HEK293 (cell line): ENCODE results near the gene HOXC10.
A peak's percentile ranks its signal among the peaks of the same experiment; 100 is the strongest.

Experiments
- BCL11A ChIP-seq: fragments of 450-650 bp; formaldehyde crosslinking; IDR thresholded peaks from 2 replicates; pipeline ENCODE4 v1.5.1; 2016; ENCODE audit warnings: low read depth, missing biosample characterization, missing genetic modification characterization
- EGR2 ChIP-seq: fragments of 450-650 bp; formaldehyde crosslinking; IDR thresholded peaks from 2 replicates; pipeline ENCODE4 v1.5.1; 2016; ENCODE audit warnings: low read depth, missing biosample characterization, missing genetic modification characterization
- HOXC10 ChIP-seq: sonication (generic); formaldehyde crosslinking; IDR thresholded peaks from 2 replicates; pipeline ENCODE4 v1.8.1; 2023; ENCODE audit warnings: mild to moderate bottlenecking, missing genetic modification reagents
- MYNN ChIP-seq: fragments of 450-650 bp; formaldehyde crosslinking; IDR thresholded peaks from 2 replicates; pipeline ENCODE4 v1.5.1; 2016; ENCODE audit warnings: missing biosample characterization, missing genetic modification characterization, borderline replicate concordance
- ZBTB10 ChIP-seq: fragments of 450-650 bp; formaldehyde crosslinking; IDR thresholded peaks from 2 replicates; pipeline ENCODE4 v1.5.1; 2016; ENCODE audit warnings: missing biosample characterization, missing genetic modification characterization
- ZBTB26 ChIP-seq: fragments of 450-650 bp; formaldehyde crosslinking; optimal IDR thresholded peaks from 2 replicates; pipeline ENCODE3; 2016; ENCODE audit warnings: missing biosample characterization, mild to moderate bottlenecking, missing genetic modification characterization
- ZFHX2 ChIP-seq: fragments of 450-650 bp; formaldehyde crosslinking; conservative IDR thresholded peaks from 2 replicates; pipeline ENCODE4 v1.5.1; 2016; ENCODE audit warnings: missing biosample characterization, missing genetic modification characterization
- ZNF112 ChIP-seq: fragments of 450-650 bp; formaldehyde crosslinking; IDR thresholded peaks from 2 replicates; pipeline ENCODE4 v1.5.0; 2017; ENCODE audit warnings: missing biosample characterization, missing genetic modification characterization
- ZNF184 ChIP-seq: fragments of 450-650 bp; IDR thresholded peaks from 2 replicates; pipeline ENCODE4 v1.5.1; 2018; ENCODE audit warnings: missing biosample characterization, mild to moderate bottlenecking, missing genetic modification characterization
- ZNF19 ChIP-seq: fragments of 450-650 bp; formaldehyde crosslinking; IDR thresholded peaks from 2 replicates; pipeline ENCODE4; 2016; ENCODE audit warnings: missing biosample characterization, missing genetic modification characterization, low read depth
- ZNF214 ChIP-seq: fragments of 450-650 bp; formaldehyde crosslinking; IDR thresholded peaks from 2 replicates; pipeline ENCODE4 v1.5.1; 2017; ENCODE audit warnings: missing biosample characterization, mild to moderate bottlenecking, missing genetic modification characterization, borderline replicate concordance
- ZNF266 ChIP-seq: fragments of 450-650 bp; formaldehyde crosslinking; IDR thresholded peaks from 2 replicates; pipeline ENCODE4 v1.5.1; 2016; ENCODE audit warnings: missing biosample characterization, missing genetic modification characterization, low read depth
- ZNF292 ChIP-seq: fragments of 450-650 bp; formaldehyde crosslinking; IDR thresholded peaks from 2 replicates; pipeline ENCODE4 v1.5.1; 2016; ENCODE audit warnings: low read depth, missing biosample characterization, missing genetic modification characterization, borderline replicate concordance
- ZNF302 ChIP-seq: fragments of 450-650 bp; formaldehyde crosslinking; IDR thresholded peaks from 2 replicates; pipeline ENCODE4 v1.5.1; 2016; ENCODE audit warnings: missing biosample characterization, missing genetic modification characterization, low read depth
- ZNF311 ChIP-seq: fragments of 450-650 bp; formaldehyde crosslinking; IDR thresholded peaks from 2 replicates; pipeline ENCODE4 v1.5.1; 2017; ENCODE audit warnings: missing biosample characterization, missing genetic modification characterization, borderline replicate concordance
- ZNF341 ChIP-seq: fragments of 450-650 bp; formaldehyde crosslinking; IDR thresholded peaks from 2 replicates; pipeline ENCODE4; 2016; ENCODE audit warnings: low read depth, missing biosample characterization, missing genetic modification characterization
- ZNF37A ChIP-seq: fragments of 450-650 bp; IDR thresholded peaks from 2 replicates; pipeline ENCODE4 v1.5.1; 2018; ENCODE audit warnings: missing biosample characterization, missing genetic modification characterization
- ZNF426 ChIP-seq: fragments of 450-650 bp; formaldehyde crosslinking; IDR thresholded peaks from 2 replicates; pipeline ENCODE4 v1.5.1; 2017; ENCODE audit warnings: missing biosample characterization, missing genetic modification characterization, mild to moderate bottlenecking, inconsistent platforms, moderate library complexity
- ZNF473 ChIP-seq: fragments of 450-650 bp; formaldehyde crosslinking; IDR thresholded peaks from 2 replicates; pipeline ENCODE4 v1.5.1; 2017; ENCODE audit warnings: missing biosample characterization, missing genetic modification characterization
- ZNF530 ChIP-seq: fragments of 450-650 bp; formaldehyde crosslinking; IDR thresholded peaks from 2 replicates; pipeline ENCODE4 v1.5.1; 2016; ENCODE audit warnings: low read depth, missing biosample characterization, missing genetic modification characterization
- ZNF555 ChIP-seq: fragments of 450-650 bp; formaldehyde crosslinking; conservative IDR thresholded peaks from 2 replicates; pipeline ENCODE4 v1.5.1; 2017; ENCODE audit warnings: missing biosample characterization, mild to moderate bottlenecking, missing genetic modification characterization, inconsistent platforms
- ZNF571 ChIP-seq: fragments of 450-650 bp; formaldehyde crosslinking; IDR thresholded peaks from 2 replicates; pipeline ENCODE4 v1.5.0; 2017; ENCODE audit warnings: missing biosample characterization, missing genetic modification characterization
- ZNF610 ChIP-seq: fragments of 450-650 bp; formaldehyde crosslinking; IDR thresholded peaks from 2 replicates; pipeline ENCODE4 v1.5.1; 2016; ENCODE audit warnings: missing biosample characterization, missing genetic modification characterization, borderline replicate concordance
- ZNF624 ChIP-seq: fragments of 450-650 bp; formaldehyde crosslinking; IDR thresholded peaks from 2 replicates; pipeline ENCODE4 v1.5.1; 2017; ENCODE audit warnings: missing biosample characterization, missing genetic modification characterization
- ZNF629 ChIP-seq: fragments of 450-650 bp; formaldehyde crosslinking; IDR thresholded peaks from 2 replicates; pipeline ENCODE4 v1.5.1; 2017; ENCODE audit warnings: missing biosample characterization, missing genetic modification characterization
- ZNF658 ChIP-seq: fragments of 450-650 bp; formaldehyde crosslinking; IDR thresholded peaks from 2 replicates; pipeline ENCODE4; 2016; ENCODE audit warnings: missing biosample characterization, missing genetic modification characterization
- ZNF747 ChIP-seq: fragments of 450-650 bp; formaldehyde crosslinking; IDR thresholded peaks from 2 replicates; pipeline ENCODE4 v1.5.1; 2016; ENCODE audit warnings: missing biosample characterization, missing genetic modification characterization
- ZNF843 ChIP-seq: fragments of 450-650 bp; formaldehyde crosslinking; IDR thresholded peaks from 2 replicates; pipeline ENCODE4 v1.5.1; 2016; ENCODE audit warnings: missing biosample characterization, missing genetic modification characterization
- ZSCAN16 ChIP-seq: fragments of 450-650 bp; formaldehyde crosslinking; IDR thresholded peaks from 2 replicates; pipeline ENCODE4 v1.5.1; 2016; ENCODE audit warnings: missing biosample characterization, missing genetic modification characterization
- TF ChIP-seq, protein P1 (sequence below): fragments of 450-650 bp; formaldehyde crosslinking; IDR thresholded peaks from 2 replicates; pipeline ENCODE4 v1.5.0; 2017; ENCODE audit warnings: missing biosample characterization, missing genetic modification characterization, borderline replicate concordance
- TF ChIP-seq, protein P2 (sequence below): fragments of 450-650 bp; formaldehyde crosslinking; IDR thresholded peaks from 2 replicates; pipeline ENCODE4 v1.5.1; 2017; ENCODE audit warnings: missing biosample characterization, missing genetic modification characterization

Gene HOXC10

DNA sequence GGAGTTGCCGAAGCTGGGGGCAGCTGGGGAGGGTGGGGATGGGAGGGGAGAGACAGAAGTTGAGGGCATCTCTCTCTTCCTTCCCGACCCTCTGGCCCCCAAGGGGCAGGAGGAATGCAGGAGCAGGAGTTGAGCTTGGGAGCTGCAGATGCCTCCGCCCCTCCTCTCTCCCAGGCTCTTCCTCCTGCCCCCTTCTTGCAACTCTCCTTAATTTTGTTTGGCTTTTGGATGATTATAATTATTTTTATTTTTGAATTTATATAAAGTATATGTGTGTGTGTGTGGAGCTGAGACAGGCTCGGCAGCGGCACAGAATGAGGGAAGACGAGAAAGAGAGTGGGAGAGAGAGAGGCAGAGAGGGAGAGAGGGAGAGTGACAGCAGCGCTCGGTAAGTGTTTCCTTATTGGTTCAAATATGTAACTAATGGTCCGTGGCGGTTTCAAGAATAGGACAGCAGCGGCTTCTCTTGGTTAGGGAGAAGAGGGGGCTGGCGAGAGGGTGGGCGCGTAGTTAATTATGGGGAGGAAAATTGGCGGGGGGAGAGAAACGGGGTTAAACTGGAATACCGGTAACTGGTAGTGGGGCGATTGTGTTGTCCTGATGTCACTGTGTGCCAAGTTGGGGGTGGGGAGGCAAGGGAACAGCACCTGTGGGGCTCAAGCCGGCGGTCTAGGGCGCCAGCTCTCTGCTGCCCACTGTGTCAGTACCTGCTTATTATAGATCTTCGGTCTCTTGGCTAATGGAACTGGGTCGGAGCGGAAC, 32.3 kb downstream of the HOXC10 start (continued):
- peak; percentile 53 for TF ChIP-seq ZFHX2 (tag by site-specific recombination)
- TF ChIP-seq ZNF266 (tag by site-specific recombination) = no peak
- TF ChIP-seq ZNF629 (tag by site-specific recombination) = peak; percentile 42
- TF ChIP-seq ZNF426 = no peak
- no peak for TF ChIP-seq ZNF473 (tag by site-specific recombination)
- no peak for TF ChIP-seq ZNF302 (tag by site-specific recombination)
- no peak for TF ChIP-seq ZNF571 (tag by site-specific recombination)
- no peak for TF ChIP-seq ZNF610 (tag by site-specific recombination)
- no peak for TF ChIP-seq MYNN (tag by site-specific recombination)
- TF ChIP-seq ZNF37A (tag by site-specific recombination) = no peak
- TF ChIP-seq ZNF555 (tag by site-specific recombination) = no peak
- TF ChIP-seq, protein P1, sequence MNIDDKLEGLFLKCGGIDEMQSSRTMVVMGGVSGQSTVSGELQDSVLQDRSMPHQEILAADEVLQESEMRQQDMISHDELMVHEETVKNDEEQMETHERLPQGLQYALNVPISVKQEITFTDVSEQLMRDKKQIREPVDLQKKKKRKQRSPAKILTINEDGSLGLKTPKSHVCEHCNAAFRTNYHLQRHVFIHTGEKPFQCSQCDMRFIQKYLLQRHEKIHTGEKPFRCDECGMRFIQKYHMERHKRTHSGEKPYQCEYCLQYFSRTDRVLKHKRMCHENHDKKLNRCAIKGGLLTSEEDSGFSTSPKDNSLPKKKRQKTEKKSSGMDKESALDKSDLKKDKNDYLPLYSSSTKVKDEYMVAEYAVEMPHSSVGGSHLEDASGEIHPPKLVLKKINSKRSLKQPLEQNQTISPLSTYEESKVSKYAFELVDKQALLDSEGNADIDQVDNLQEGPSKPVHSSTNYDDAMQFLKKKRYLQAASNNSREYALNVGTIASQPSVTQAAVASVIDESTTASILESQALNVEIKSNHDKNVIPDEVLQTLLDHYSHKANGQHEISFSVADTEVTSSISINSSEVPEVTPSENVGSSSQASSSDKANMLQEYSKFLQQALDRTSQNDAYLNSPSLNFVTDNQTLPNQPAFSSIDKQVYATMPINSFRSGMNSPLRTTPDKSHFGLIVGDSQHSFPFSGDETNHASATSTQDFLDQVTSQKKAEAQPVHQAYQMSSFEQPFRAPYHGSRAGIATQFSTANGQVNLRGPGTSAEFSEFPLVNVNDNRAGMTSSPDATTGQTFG (tag by site-specific recombination) = no peak
- TF ChIP-seq ZNF843 = no peak
- TF ChIP-seq ZNF19 (tag by site-specific recombination) = no peak
- TF ChIP-seq ZBTB10 (tag by site-specific recombination) = peak; percentile 36; the same call in 1 of the 2 replicates
- no peak for TF ChIP-seq ZNF530 (tag by site-specific recombination)
- TF ChIP-seq BCL11A = peak; percentile 94
- no peak for TF ChIP-seq ZNF292 (tag by site-specific recombination)
- no peak for TF ChIP-seq ZNF112
- TF ChIP-seq ZNF184 (tag by site-specific recombination) = no peak
- TF ChIP-seq, protein P2, sequence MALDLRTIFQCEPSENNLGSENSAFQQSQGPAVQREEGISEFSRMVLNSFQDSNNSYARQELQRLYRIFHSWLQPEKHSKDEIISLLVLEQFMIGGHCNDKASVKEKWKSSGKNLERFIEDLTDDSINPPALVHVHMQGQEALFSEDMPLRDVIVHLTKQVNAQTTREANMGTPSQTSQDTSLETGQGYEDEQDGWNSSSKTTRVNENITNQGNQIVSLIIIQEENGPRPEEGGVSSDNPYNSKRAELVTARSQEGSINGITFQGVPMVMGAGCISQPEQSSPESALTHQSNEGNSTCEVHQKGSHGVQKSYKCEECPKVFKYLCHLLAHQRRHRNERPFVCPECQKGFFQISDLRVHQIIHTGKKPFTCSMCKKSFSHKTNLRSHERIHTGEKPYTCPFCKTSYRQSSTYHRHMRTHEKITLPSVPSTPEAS (tag by site-specific recombination) = no peak; the same call in 1 of the 2 replicates
- no peak for TF ChIP-seq ZSCAN16 (tag by site-specific recombination)
- no peak for TF ChIP-seq ZNF658 (tag by site-specific recombination)
- no peak for TF ChIP-seq ZBTB26 (tag by site-specific recombination)
- TF ChIP-seq ZNF214 (tag by site-specific recombination) = no peak
- peak; percentile 76 for TF ChIP-seq EGR2 (tag by site-specific recombination)
- no peak for TF ChIP-seq ZNF311
- TF ChIP-seq ZNF747 (tag by site-specific recombination) = no peak
- no peak for TF ChIP-seq HOXC10 (CRISPR knock-in tag)
- no peak for TF ChIP-seq ZNF624 (tag by site-specific recombination)
- TF ChIP-seq ZNF341 (tag by site-specific recombination) = peak; percentile 98
